GM23338 (cell line): Measurements from ENCODE around the gene UBL7. TPM values are rescaled to one million over a fixed set of nuclear protein-coding genes. Genes with fewer than 3 reads are reported as not detected.

Source experiments
- ATAC-seq: fragments of 200-7000 bp; cut with Tn5 transposase; 3 replicates; pipeline ENCODE4 v1.9.1; 2020
- DNase-seq: peaks from one replicate; pipeline ENCODE4 v3.0.0-alpha.2; 2015; ENCODE audit warnings: low spot score
- H2AFZ ChIP-seq: fragments of 200-600 bp; sonication (generic); 2 replicates; pipeline ENCODE4 v1.8.0; 2016; ENCODE audit warnings: antibody characterized with exemption, mild to moderate bottlenecking, moderate library complexity
- H3F3A ChIP-seq: fragments of 200-600 bp; sonication (generic); replicated peaks from 2 replicates; pipeline ENCODE4 v1.8.0; 2017; ENCODE audit warnings: antibody characterized with exemption, mixed run types, low read depth
- H3K27ac ChIP-seq: fragments of 200-600 bp; sonication (generic); 2 replicates; pipeline ENCODE4 v1.6.1; 2016; ENCODE audit warnings: low read depth
- H3K27me3 ChIP-seq: fragments of 200-600 bp; sonication (generic); 2 replicates; pipeline ENCODE4 v1.8.0; 2016; ENCODE audit warnings: mild to moderate bottlenecking, mixed run types, moderate library complexity; ENCODE audit not compliant: insufficient read depth
- H3K36me3 ChIP-seq: fragments of 200-600 bp; sonication (generic); 2 replicates; pipeline ENCODE4 v1.8.0; 2016; ENCODE audit warnings: mild to moderate bottlenecking; ENCODE audit not compliant: insufficient read depth
- H3K4me1 ChIP-seq: fragments of 200-600 bp; sonication (generic); 2 replicates; pipeline ENCODE4 v1.8.0; 2016; ENCODE audit warnings: mild to moderate bottlenecking, moderate library complexity; ENCODE audit not compliant: insufficient read depth
- H3K4me2 ChIP-seq: fragments of 200-600 bp; sonication (generic); 2 replicates; pipeline ENCODE4 v1.7.1; 2017; ENCODE audit warnings: mixed run types
- H3K4me3 ChIP-seq: fragments of 200-600 bp; sonication (generic); 2 replicates; pipeline ENCODE4 v1.6.1; 2016; ENCODE audit warnings: mixed run types
- H3K79me2 ChIP-seq: fragments of 200-600 bp; sonication (generic); replicated peaks from 2 replicates; pipeline ENCODE4 v1.8.0; 2017; ENCODE audit warnings: mild to moderate bottlenecking; ENCODE audit not compliant: insufficient read depth
- H3K9me2 ChIP-seq: fragments of 200-600 bp; sonication (generic); 2 replicates; pipeline ENCODE4 v1.8.0; 2017; ENCODE audit not compliant: insufficient read depth
- H4K20me1 ChIP-seq: fragments of 200-600 bp; sonication (generic); replicated peaks from 2 replicates; pipeline ENCODE4 v1.8.0; 2017; ENCODE audit warnings: mild to moderate bottlenecking; ENCODE audit not compliant: insufficient read depth
- H3K27ac Mint-ChIP-seq: 2 replicates; pipeline ENCODE4 v1.8.0; 2020; ENCODE audit warnings: inconsistent platforms, mild to moderate bottlenecking, moderate library complexity, mixed read lengths
- H3K27me3 Mint-ChIP-seq: 3 replicates; pipeline ENCODE4 v1.8.0; 2022; ENCODE audit warnings: low read depth, mild to moderate bottlenecking, moderate library complexity, mixed read lengths, inconsistent platforms; ENCODE audit not compliant: insufficient read depth, poor library complexity
- H3K36me3 Mint-ChIP-seq: 3 replicates; pipeline ENCODE4 v1.8.0; 2021; ENCODE audit warnings: low read depth, mild to moderate bottlenecking, inconsistent platforms, moderate library complexity, mixed read lengths
- H3K4me1 Mint-ChIP-seq: 3 replicates; pipeline ENCODE4 v1.8.0; 2020; ENCODE audit warnings: mild to moderate bottlenecking, inconsistent platforms, mixed read lengths
- H3K4me3 Mint-ChIP-seq: 3 replicates; pipeline ENCODE4 v1.8.0; 2021; ENCODE audit warnings: moderate library complexity, mild to moderate bottlenecking, inconsistent platforms, mixed read lengths
- H3K9me3 Mint-ChIP-seq: 3 replicates; pipeline ENCODE4 v1.8.0; 2020; ENCODE audit warnings: moderate library complexity, mild to moderate bottlenecking, inconsistent platforms, mixed read lengths
- CREB1 ChIP-seq: fragments of 250-450 bp; sonication (Bioruptor Pico); IDR thresholded peaks from 2 replicates; pipeline ENCODE4 v1.5.0; 2020; ENCODE audit warnings: low read depth, mild to moderate bottlenecking, moderate library complexity
- CTCF ChIP-seq, 2 experiments: fragments of 200-600 bp in 1 of 2; sonication (generic) in 1 of 2; conservative IDR thresholded peaks; 2 replicates each; pipeline versions ENCODE4 v1.5.1 to v1.6.1; 2016 to 2017; ENCODE audit warnings: antibody characterized with exemption in 2 of 2, low read depth in 2 of 2, mild to moderate bottlenecking in 2 of 2, moderate library complexity in 1 of 2
- ETS1 ChIP-seq: IDR thresholded peaks from 2 replicates; pipeline ENCODE4 v1.6.1; 2016; ENCODE audit warnings: antibody characterized with exemption
- EZH2 ChIP-seq: fragments of 200-600 bp; sonication (generic); IDR thresholded peaks from one replicate; pipeline ENCODE4 v1.8.0; 2017; ENCODE audit warnings: antibody characterized with exemption, mild to moderate bottlenecking, low read depth; ENCODE audit not compliant: unreplicated experiment
- JUNB ChIP-seq: IDR thresholded peaks from one replicate; pipeline ENCODE4 v1.6.1; 2016; ENCODE audit warnings: antibody characterized with exemption; ENCODE audit not compliant: unreplicated experiment
- NANOG ChIP-seq: IDR thresholded peaks from 2 replicates; pipeline ENCODE4 v1.6.1; 2016; ENCODE audit warnings: antibody characterized with exemption, borderline replicate concordance
- POLR2AphosphoS5 ChIP-seq: IDR thresholded peaks from 2 replicates; pipeline ENCODE4 v1.6.1; 2016; ENCODE audit warnings: antibody characterized with exemption, low read depth
- REST ChIP-seq: IDR thresholded peaks from one replicate; pipeline ENCODE4 v1.6.1; 2018; ENCODE audit warnings: antibody characterized with exemption; ENCODE audit not compliant: unreplicated experiment
- STAT1 ChIP-seq: IDR thresholded peaks from one replicate; pipeline ENCODE4 v1.6.1; 2016; ENCODE audit warnings: antibody characterized with exemption; ENCODE audit not compliant: unreplicated experiment
- ZNF114 ChIP-seq: fragments of 250-450 bp; sonication (Bioruptor Pico); IDR thresholded peaks from 2 replicates; pipeline ENCODE4 v1.5.0; 2020; ENCODE audit warnings: mild to moderate bottlenecking, moderate library complexity
- ZNF331 ChIP-seq: fragments of 250-450 bp; sonication (Bioruptor Pico); IDR thresholded peaks from 2 replicates; pipeline ENCODE4 v1.5.0; 2020; ENCODE audit warnings: low read depth, mild to moderate bottlenecking, moderate library complexity
- polyA plus RNA-seq: library from polyadenylated mRNA; unstranded; fragments of >200 nt; fragmentation: Nextera tagmentation; extraction: Ambion mirVana; gene quantifications from 2 replicates; pipeline ENCODE4 v1.2.1, GENCODE V29; 2016
- total RNA-seq: library from RNA; depleted of rRNA; stranded (reverse); fragments of >200 nt; shearing (Covaris generic); gene quantifications from 2 replicates; pipeline ENCODE4 v1.2.3, GENCODE V29; 2014

The UBL7 gene
- total and polyA plus RNA-seq, 2 experiments from 2014 or later = 73.7 to 99.2 TPM

- peaks cover 3% of the 10 kb centered on the region; the same call in 1 of the 2 replicates for H3K4me1 ChIP-seq
- H3K9me2 ChIP-seq = no peaks in the 10 kb centered on the region
- no peak overlapping the region for H3K4me3 ChIP-seq
- H3K4me2 ChIP-seq = no peak overlapping the region
- no peaks in the 10 kb centered on the region for H3F3A ChIP-seq
- H3K27ac ChIP-seq = no peak overlapping the region
- H3K27ac Mint-ChIP-seq = no peak overlapping the region
- no peaks in the 10 kb centered on the region for H3K36me3 Mint-ChIP-seq
- no peaks in the 10 kb centered on the region for H4K20me1 ChIP-seq
- H3K27me3 Mint-ChIP-seq = peaks cover 11% of the 10 kb centered on the region
- ATAC-seq (no peak), DNase-seq (no peak)
- no peaks in the 10 kb centered on the region; the same call in 2 of the 3 replicates for H3K9me3 Mint-ChIP-seq
- no peak overlapping the region for H3K4me3 Mint-ChIP-seq
- no peak for TF ChIP-seq ZNF114 (CRISPR knock-in tag)
- no peak for TF ChIP-seq CTCF (conservative IDR thresholded peaks at IDR 0.05; ENCODE audit: low read depth in 2 of 2)
- TF ChIP-seq JUNB = no peak
- TF ChIP-seq POLR2AphosphoS5 = no peak
- TF ChIP-seq ZNF331 = no peak
- no peak for TF ChIP-seq REST
- TF ChIP-seq CREB1 (CRISPR knock-in tag) = no peak
- TF ChIP-seq NANOG = no peak
- TF ChIP-seq ETS1 = no peak
- no peak for TF ChIP-seq STAT1
- TF ChIP-seq EZH2 = no peak
- H3K4me1 Mint-ChIP-seq = peaks cover 13% of the 10 kb centered on the region
- no peaks in the 10 kb centered on the region for H3K36me3 ChIP-seq
- H3K79me2 ChIP-seq = no peaks in the 10 kb centered on the region
- H2AFZ ChIP-seq = no peak overlapping the region
- H3K27me3 ChIP-seq = no peaks in the 10 kb centered on the region
Measured at GRCh38 chr15:74408385-74408784, 52.6 kb downstream of the UBL7 start.
